ENCODE measurements around the gene C14orf119. TPM values are rescaled to one million over a fixed set of nuclear protein-coding genes. Genes with fewer than 3 reads are reported as not detected.

Gene C14orf119
- total and polyA plus RNA-seq, 9 of the 15 experiments (the other 6 are each of a cell fraction or from before 2014, with no cell fraction given) = 36.7 to 251 (median 51.8) TPM

DNA sequence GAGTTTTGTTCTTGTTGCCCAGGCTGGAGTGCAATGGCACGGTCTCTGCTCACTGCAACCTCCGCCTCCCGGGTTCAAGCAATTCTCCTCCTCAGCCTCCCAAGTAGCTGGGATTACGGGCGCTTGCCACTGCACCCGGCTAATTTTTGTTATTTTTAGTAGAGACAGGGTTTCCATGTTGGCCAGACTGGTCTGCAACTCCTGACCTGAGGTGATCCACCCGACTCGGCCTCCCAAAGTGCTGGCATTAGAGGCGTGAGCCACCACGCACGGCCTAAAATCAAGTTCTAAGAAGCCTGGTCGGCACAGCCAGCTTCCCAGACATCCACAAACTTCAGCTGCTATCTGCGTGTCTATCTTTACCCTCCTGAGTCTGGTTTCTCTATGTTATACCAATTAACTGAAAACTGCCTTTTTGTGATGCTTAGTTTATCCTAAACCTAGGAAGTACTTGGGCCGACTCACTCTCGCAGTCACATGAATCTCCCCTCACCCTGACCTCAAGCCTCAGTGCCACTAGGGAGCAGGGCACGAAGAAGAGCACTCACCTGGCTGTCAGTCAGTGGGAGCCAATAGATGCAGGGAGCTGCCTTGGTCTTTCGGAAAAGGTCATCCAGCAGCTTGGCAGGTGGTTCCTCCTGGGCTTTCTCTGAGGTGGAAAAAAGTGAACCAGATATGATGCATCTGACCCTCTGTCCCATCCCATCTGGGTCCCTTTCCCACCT lies 34.6 kb upstream of the C14orf119 start:
- FAIRE-seq (no peak), ATAC-seq (no peak), DNase-seq (ENCODE audit: extremely low read depth in 1 of 4, low spot score in 3 of 4) (no peak)
- ChIA-PET POLR2A (interaction anchor here (0.6 to 1.7 kb wide), 6 partner anchors 34 to 134 kb away, joined by 3 to 7 read pairs (median 4); partner anchors contain the start of genes ACIN1 and C14orf119), CTCF (ENCODE audit: low intra/inter-chr PET ratio) (interaction anchor here (9.2 kb wide), 1 partner anchor 73 kb away, joined by 141 read pairs; no protein-coding TSS in a partner anchor)
- Histone ChIP-seq H3K27ac (ENCODE audit: extremely low read depth, low read depth, low read length) (no peak overlapping the region), H3K4me3 (no peak overlapping the region), H3K4me1 (replicated peaks in 1 of 2; ENCODE audit: control insufficient read depth in 2 of 2, insufficient read depth in 2 of 2, low read length in 2 of 2) (peaks cover 11 to 30% of the 10 kb centered on the region in 2 experiments), H4K20me1 (replicated peaks; ENCODE audit: control insufficient read depth, insufficient read depth, low read length) (0 out of 2 replicates have a peak, but pooled peaks cover 2% of the 10 kb centered on the region), H2AFZ (ENCODE audit: low read depth, low read length) (no peak overlapping the region), H3K9me1 (ENCODE audit: control insufficient read depth, insufficient read depth, low read length) (no peaks in the 10 kb centered on the region), H3K79me2 (ENCODE audit: control insufficient read depth, insufficient read depth, low read length) (peaks cover 5% of the 10 kb centered on the region; the same call in 1 of the 3 replicates), H3K4me2 (ENCODE audit: insufficient read depth, low read length) (no peak overlapping the region), H3K9me3 (replicated peaks; ENCODE audit: control insufficient read depth, insufficient read depth, low read depth, low read length) (no peaks in the 10 kb centered on the region), H3K36me3 (ENCODE audit: control insufficient read depth, insufficient read depth, low read length) (peaks cover 67% of the 10 kb centered on the region), H3K9ac (ENCODE audit: insufficient read depth in 1 of 2, low read depth in 2 of 2, low read length in 2 of 2) (no peak overlapping the region), H3K27me3 (ENCODE audit: control insufficient read depth in 2 of 2, insufficient read depth in 2 of 2, low read length in 2 of 2) (no peaks in the 10 kb centered on the region)
- intact Hi-C loops (cut with micrococcal nuclease) = no loop called here
- no TSS peak for BruUV-seq (replicated peaks)
- 98% methylated on average over 16 of the region's 17 CpGs for WGBS (ENCODE audit: insufficient coverage, low coverage, missing lambda C conversion rate)
- in situ Hi-C loops (cut with MboI) = no loop called here
- no peak for TF ChIP-seq ZSCAN32 (CRISPR knock-in tag; IDR thresholded peaks at IDR 0.05)
- no peak for TF ChIP-seq MBD1 (CRISPR knock-in tag; IDR thresholded peaks at IDR 0.05)
- TF ChIP-seq, protein P1, sequence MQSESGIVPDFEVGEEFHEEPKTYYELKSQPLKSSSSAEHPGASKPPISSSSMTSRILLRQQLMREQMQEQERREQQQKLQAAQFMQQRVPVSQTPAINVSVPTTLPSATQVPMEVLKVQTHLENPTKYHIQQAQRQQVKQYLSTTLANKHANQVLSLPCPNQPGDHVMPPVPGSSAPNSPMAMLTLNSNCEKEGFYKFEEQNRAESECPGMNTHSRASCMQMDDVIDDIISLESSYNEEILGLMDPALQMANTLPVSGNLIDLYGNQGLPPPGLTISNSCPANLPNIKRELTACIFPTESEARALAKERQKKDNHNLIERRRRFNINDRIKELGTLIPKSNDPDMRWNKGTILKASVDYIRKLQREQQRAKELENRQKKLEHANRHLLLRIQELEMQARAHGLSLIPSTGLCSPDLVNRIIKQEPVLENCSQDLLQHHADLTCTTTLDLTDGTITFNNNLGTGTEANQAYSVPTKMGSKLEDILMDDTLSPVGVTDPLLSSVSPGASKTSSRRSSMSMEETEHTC (IDR thresholded peaks at IDR 0.05) = no peak
- TF ChIP-seq ZFP30 (CRISPR knock-in tag; IDR thresholded peaks at IDR 0.05; ENCODE audit: borderline replicate concordance) = no peak
- TF ChIP-seq, protein P2, sequence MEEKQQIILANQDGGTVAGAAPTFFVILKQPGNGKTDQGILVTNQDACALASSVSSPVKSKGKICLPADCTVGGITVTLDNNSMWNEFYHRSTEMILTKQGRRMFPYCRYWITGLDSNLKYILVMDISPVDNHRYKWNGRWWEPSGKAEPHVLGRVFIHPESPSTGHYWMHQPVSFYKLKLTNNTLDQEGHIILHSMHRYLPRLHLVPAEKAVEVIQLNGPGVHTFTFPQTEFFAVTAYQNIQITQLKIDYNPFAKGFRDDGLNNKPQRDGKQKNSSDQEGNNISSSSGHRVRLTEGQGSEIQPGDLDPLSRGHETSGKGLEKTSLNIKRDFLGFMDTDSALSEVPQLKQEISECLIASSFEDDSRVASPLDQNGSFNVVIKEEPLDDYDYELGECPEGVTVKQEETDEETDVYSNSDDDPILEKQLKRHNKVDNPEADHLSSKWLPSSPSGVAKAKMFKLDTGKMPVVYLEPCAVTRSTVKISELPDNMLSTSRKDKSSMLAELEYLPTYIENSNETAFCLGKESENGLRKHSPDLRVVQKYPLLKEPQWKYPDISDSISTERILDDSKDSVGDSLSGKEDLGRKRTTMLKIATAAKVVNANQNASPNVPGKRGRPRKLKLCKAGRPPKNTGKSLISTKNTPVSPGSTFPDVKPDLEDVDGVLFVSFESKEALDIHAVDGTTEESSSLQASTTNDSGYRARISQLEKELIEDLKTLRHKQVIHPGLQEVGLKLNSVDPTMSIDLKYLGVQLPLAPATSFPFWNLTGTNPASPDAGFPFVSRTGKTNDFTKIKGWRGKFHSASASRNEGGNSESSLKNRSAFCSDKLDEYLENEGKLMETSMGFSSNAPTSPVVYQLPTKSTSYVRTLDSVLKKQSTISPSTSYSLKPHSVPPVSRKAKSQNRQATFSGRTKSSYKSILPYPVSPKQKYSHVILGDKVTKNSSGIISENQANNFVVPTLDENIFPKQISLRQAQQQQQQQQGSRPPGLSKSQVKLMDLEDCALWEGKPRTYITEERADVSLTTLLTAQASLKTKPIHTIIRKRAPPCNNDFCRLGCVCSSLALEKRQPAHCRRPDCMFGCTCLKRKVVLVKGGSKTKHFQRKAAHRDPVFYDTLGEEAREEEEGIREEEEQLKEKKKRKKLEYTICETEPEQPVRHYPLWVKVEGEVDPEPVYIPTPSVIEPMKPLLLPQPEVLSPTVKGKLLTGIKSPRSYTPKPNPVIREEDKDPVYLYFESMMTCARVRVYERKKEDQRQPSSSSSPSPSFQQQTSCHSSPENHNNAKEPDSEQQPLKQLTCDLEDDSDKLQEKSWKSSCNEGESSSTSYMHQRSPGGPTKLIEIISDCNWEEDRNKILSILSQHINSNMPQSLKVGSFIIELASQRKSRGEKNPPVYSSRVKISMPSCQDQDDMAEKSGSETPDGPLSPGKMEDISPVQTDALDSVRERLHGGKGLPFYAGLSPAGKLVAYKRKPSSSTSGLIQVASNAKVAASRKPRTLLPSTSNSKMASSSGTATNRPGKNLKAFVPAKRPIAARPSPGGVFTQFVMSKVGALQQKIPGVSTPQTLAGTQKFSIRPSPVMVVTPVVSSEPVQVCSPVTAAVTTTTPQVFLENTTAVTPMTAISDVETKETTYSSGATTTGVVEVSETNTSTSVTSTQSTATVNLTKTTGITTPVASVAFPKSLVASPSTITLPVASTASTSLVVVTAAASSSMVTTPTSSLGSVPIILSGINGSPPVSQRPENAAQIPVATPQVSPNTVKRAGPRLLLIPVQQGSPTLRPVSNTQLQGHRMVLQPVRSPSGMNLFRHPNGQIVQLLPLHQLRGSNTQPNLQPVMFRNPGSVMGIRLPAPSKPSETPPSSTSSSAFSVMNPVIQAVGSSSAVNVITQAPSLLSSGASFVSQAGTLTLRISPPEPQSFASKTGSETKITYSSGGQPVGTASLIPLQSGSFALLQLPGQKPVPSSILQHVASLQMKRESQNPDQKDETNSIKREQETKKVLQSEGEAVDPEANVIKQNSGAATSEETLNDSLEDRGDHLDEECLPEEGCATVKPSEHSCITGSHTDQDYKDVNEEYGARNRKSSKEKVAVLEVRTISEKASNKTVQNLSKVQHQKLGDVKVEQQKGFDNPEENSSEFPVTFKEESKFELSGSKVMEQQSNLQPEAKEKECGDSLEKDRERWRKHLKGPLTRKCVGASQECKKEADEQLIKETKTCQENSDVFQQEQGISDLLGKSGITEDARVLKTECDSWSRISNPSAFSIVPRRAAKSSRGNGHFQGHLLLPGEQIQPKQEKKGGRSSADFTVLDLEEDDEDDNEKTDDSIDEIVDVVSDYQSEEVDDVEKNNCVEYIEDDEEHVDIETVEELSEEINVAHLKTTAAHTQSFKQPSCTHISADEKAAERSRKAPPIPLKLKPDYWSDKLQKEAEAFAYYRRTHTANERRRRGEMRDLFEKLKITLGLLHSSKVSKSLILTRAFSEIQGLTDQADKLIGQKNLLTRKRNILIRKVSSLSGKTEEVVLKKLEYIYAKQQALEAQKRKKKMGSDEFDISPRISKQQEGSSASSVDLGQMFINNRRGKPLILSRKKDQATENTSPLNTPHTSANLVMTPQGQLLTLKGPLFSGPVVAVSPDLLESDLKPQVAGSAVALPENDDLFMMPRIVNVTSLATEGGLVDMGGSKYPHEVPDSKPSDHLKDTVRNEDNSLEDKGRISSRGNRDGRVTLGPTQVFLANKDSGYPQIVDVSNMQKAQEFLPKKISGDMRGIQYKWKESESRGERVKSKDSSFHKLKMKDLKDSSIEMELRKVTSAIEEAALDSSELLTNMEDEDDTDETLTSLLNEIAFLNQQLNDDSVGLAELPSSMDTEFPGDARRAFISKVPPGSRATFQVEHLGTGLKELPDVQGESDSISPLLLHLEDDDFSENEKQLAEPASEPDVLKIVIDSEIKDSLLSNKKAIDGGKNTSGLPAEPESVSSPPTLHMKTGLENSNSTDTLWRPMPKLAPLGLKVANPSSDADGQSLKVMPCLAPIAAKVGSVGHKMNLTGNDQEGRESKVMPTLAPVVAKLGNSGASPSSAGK (IDR thresholded peaks at IDR 0.05) = no peak
- no peak for TF ChIP-seq ZNF324 (CRISPR knock-in tag; IDR thresholded peaks at IDR 0.05)

Data from K562 (cell line).